Tibial nerve (tissue), 4 donors: Measurements from ENCODE around the gene ASB13. TPM values are rescaled to one million over a fixed set of nuclear protein-coding genes. Genes with fewer than 3 reads are reported as not detected.

Experiments used
- DNase-seq, 2 donors: peaks; one replicate each; pipeline ENCODE4 v3.0.0-alpha.2; 2019; ENCODE audit warnings: low spot score in 2 of 2
- H3K27ac ChIP-seq, 4 donors: fragments of 200-600 bp; sonication (generic) in 3 of 4; one replicate each; pipeline ENCODE4 v1.5.1; 2017 to 2019; ENCODE audit warnings: mild to moderate bottlenecking in 1 of 4
- H3K27me3 ChIP-seq, 2 donors: fragments of 200-600 bp; sonication (generic) in 1 of 2; one replicate each; pipeline versions ENCODE4 v1.5.1 to v1.6.0; 2017 to 2019
- H3K36me3 ChIP-seq, 3 donors: fragments of 200-600 bp; sonication (generic); one replicate each; pipeline ENCODE4 v1.5.1; 2018 to 2019
- H3K4me1 ChIP-seq, 4 donors: fragments of 200-600 bp; sonication (generic) in 3 of 4; one replicate each; pipeline ENCODE4 v1.5.1; 2017 to 2019
- H3K4me3 ChIP-seq, 4 donors: fragments of 200-600 bp; sonication (generic) in 3 of 4; one replicate each; pipeline ENCODE4 v1.5.1; 2017 to 2019; ENCODE audit warnings: mild to moderate bottlenecking in 1 of 4, moderate library complexity in 1 of 4
- H3K9me3 ChIP-seq, 4 donors: fragments of 200-600 bp; sonication (generic) in 3 of 4; one replicate each; pipeline ENCODE4 v1.5.1; 2017 to 2019
- EP300 ChIP-seq, 2 donors: sonication (generic); formaldehyde crosslinking; IDR thresholded peaks; one replicate each; pipeline ENCODE4 v1.6.1; 2017; ENCODE audit warnings: antibody characterized with exemption in 2 of 2, mild to moderate bottlenecking in 1 of 2
- POLR2A ChIP-seq, 2 donors: fragments of 450-650 bp; IDR thresholded peaks; one replicate each; pipeline ENCODE4 v1.6.1; 2017; ENCODE audit warnings: antibody characterized with exemption in 2 of 2, mild to moderate bottlenecking in 2 of 2, moderate library complexity in 2 of 2
- WGBS, 2 donors: methylation state at CpG; one replicate each; pipeline ENCODE4 v1.1.5; 2018; 5-methylcytosine and 5-hydroxymethylcytosine counted together
- total RNA-seq, 4 donors: library from RNA; depleted of rRNA; stranded (reverse); fragments of >200 nt; gene quantifications; one replicate each; pipeline ENCODE4 v1.1.0, GENCODE V29; 2016
- TF ChIP-seq, protein P1 (sequence below), 5 experiments: fragments of 200-600 bp in 3 of 5; fragments of 450-650 bp in 2 of 5; sonication (generic) in 3 of 5; IDR thresholded peaks; one replicate each; pipeline ENCODE4 v1.5.1; 2016 to 2019; ENCODE audit warnings: antibody characterized with exemption in 5 of 5, mild to moderate bottlenecking in 3 of 5, moderate library complexity in 2 of 5

The ASB13 gene
- total RNA-seq, 4 donors from 2014 or later, result 18.3 to 39.2 (median 32.3) TPM

DNA sequence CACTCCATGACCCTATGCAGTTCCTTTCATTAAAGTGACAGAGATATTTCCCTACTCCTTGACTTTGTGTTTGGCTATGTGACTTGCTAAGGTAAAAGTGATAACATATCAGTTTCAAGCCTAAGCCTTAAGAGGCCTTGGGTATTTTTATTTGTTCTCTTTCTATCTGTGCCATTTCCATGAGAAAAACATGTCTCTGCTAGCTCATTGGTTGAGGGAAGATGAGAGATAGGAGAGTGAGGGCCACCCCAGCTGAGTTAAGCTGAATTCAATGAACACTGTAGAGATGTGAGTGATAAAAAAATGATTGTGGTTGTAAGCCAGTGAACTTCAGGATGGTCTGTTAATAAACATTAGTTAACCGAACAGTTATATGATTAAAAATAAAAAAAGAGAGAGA lies 31.7 kb upstream of the ASB13 start:
- 95 to 97% methylated on average over 1 of the region's 1 CpG for WGBS, 2 donors
- H3K36me3 ChIP-seq, result no peaks in the 10 kb centered on the region
- no peaks in the 10 kb centered on the region for H3K27me3 ChIP-seq

DNA sequence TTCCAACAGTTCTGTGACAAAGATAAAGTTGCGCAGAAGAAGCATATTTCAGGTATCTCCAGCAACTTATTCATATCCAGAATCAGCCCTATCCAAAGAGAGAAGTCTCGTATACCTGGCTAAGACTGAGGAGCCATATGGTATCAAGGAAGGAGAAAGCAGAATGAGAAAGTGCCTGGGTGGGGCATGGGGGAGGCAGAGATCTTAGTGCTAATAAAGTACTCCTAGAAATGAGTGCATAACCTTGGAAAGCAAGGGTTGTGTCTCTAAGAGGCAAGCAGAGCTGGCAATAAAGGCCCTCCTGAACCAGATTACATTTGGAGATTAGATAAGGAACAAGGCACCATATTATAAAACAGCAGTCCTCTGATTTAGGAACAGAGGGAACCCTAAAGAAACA lies 30.9 kb upstream of the ASB13 start:
- Histone ChIP-seq H3K9me3 (no peaks in the 10 kb centered on the region), H3K27me3 (no peaks in the 10 kb centered on the region), H3K27ac (no peak overlapping the region), H3K4me1 (peaks cover 0 to 36% (median 11%) of the 10 kb centered on the region in 4 donors), H3K36me3 (no peaks in the 10 kb centered on the region), H3K4me3 (no peak overlapping the region)
- DNase-seq, result no peak
- 95 to 98% methylated on average over 2 of the region's 2 CpGs for WGBS, 2 donors
- TF ChIP-seq EP300 (IDR thresholded peaks at IDR 0.05), result no peak
- TF ChIP-seq, protein P1, sequence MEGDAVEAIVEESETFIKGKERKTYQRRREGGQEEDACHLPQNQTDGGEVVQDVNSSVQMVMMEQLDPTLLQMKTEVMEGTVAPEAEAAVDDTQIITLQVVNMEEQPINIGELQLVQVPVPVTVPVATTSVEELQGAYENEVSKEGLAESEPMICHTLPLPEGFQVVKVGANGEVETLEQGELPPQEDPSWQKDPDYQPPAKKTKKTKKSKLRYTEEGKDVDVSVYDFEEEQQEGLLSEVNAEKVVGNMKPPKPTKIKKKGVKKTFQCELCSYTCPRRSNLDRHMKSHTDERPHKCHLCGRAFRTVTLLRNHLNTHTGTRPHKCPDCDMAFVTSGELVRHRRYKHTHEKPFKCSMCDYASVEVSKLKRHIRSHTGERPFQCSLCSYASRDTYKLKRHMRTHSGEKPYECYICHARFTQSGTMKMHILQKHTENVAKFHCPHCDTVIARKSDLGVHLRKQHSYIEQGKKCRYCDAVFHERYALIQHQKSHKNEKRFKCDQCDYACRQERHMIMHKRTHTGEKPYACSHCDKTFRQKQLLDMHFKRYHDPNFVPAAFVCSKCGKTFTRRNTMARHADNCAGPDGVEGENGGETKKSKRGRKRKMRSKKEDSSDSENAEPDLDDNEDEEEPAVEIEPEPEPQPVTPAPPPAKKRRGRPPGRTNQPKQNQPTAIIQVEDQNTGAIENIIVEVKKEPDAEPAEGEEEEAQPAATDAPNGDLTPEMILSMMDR (IDR thresholded peaks at IDR 0.05), result no peak
- no peak for TF ChIP-seq POLR2A (IDR thresholded peaks at IDR 0.05)

More for the DNA sequence above, 31.7 kb upstream of the ASB13 start:
- Histone ChIP-seq H3K4me1 (peaks cover 0 to 31% (median 11%) of the 10 kb centered on the region in 4 donors), H3K4me3 (no peak overlapping the region), H3K27ac (no peak overlapping the region), H3K9me3 (no peaks in the 10 kb centered on the region)
- TF ChIP-seq, protein P1 (IDR thresholded peaks at IDR 0.05), result no peak
- TF ChIP-seq POLR2A (IDR thresholded peaks at IDR 0.05), result no peak
- no peak for TF ChIP-seq EP300 (IDR thresholded peaks at IDR 0.05)
- no peak for DNase-seq

DNA sequence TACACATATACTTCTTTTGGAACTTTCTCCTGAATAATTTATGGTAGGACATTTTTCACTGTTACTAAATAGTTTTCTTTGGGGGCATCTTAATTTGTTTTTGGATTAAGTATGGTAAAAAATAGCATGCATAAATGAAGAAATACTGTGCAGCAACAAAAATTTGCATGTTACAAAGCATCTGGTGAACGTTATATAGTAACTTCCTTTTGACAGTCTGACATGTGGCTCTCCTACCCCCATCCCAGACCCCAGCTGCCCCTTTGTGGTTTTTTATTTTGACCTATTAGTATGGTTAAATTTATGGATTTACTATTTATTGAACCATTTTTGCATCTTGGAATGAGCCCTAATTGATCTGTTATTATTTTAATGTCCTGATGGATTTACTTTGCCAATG lies 28.2 kb upstream of the ASB13 start:
- Histone ChIP-seq H3K27me3 (no peaks in the 10 kb centered on the region), H3K4me3 (no peak overlapping the region), H3K27ac (no peak overlapping the region), H3K4me1 (peaks cover 0 to 49% (median 12%) of the 10 kb centered on the region in 4 donors), H3K36me3 (no peaks in the 10 kb centered on the region), H3K9me3 (no peaks in the 10 kb centered on the region)
- no peak for DNase-seq
- no peak for TF ChIP-seq POLR2A (IDR thresholded peaks at IDR 0.05)
- TF ChIP-seq, protein P1 (IDR thresholded peaks at IDR 0.05), result no peak
- TF ChIP-seq EP300 (IDR thresholded peaks at IDR 0.05), result no peak
- WGBS, 2 donors, result 70 to 75% methylated on average over 1 of the region's 1 CpG

DNA sequence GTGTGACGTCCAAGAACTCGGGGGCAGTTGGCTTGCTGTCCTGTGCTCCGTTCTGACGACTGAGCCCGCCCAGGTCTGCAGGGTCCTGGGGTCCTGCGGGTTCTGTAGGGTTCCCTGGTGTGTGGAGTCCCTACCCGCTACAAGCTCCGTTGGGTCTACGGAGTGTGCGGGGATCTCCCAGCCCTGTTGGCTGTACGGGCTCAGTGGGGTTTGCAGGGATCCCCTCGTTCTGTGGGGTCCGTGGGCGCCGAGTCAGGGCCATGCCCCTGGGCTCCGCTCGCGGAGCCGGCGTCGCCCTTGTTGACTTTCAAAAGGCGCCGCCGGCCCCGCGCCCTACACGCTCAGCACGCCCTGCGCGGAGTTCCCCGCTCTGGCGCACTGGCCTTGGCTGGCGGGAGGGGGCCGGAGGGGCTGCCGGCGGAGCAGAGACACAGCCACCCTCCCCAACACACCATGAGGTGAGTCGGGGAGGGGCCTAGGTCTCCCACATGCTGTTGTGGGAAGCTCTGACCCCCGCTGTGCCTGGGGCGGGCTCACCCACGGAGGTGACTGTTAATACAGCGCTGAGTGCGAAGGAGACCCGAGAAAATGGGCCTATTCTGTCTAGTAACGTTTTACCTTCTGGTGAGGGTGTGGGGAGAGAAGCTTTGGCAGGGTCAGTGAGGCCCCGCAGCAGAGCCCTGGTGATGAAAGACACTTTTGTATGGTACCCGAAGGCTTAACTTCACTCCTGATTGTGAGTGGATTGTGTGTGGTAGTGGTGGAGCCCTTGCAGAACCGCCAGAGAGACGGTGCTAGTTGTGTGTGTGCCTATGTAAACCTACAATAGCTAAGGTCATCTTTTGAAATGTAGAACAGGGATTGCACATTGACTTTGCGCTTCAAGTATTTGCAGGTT lies 26.3 kb upstream of the ASB13 start:
- no peak for DNase-seq
- Histone ChIP-seq H3K27ac (peak overlapping the region in 3 of 4 donors; percentile 28 to 63 (median 34)), H3K36me3 (no peaks in the 10 kb centered on the region), H3K27me3 (no peaks in the 10 kb centered on the region), H3K4me1 (peaks cover 0 to 56% (median 12%) of the 10 kb centered on the region in 4 donors), H3K4me3 (peak overlapping the region; percentile 17 to 58 (median 53)), H3K9me3 (no peaks in the 10 kb centered on the region)
- TF ChIP-seq EP300 (IDR thresholded peaks at IDR 0.05) (no peak), POLR2A (IDR thresholded peaks at IDR 0.05) (no peak)
- TF ChIP-seq, protein P1 (IDR thresholded peaks at IDR 0.05), result no peak
- WGBS, 2 donors, result 11 to 22% methylated on average over 27 to 48 of the region's 49 CpGs

DNA sequence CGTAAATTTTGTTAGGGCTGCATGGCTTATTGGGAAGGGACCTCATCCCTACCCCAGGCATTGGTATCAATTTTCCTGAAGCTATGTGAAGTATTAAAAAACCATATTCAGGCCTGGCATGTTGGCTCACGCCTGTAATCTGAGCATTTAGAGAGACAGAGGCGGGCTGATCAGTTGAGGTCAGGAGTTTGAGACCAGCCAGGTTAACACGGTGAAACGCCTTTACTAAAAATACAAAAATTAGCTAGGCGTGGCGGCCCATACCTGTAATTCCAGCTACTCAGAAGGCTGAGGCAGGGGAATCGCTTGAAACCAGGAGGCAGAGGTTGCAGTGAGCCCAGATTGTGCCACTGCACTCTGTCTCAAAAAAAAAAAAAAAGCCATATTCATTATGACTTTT lies 25.4 kb upstream of the ASB13 start:
- Histone ChIP-seq H3K4me3 (no peak overlapping the region), H3K9me3 (no peaks in the 10 kb centered on the region), H3K27me3 (no peaks in the 10 kb centered on the region), H3K4me1 (peaks cover 0 to 64% (median 12%) of the 10 kb centered on the region in 4 donors), H3K27ac (no peak overlapping the region), H3K36me3 (no peaks in the 10 kb centered on the region)
- TF ChIP-seq EP300 (IDR thresholded peaks at IDR 0.05) (no peak), POLR2A (IDR thresholded peaks at IDR 0.05) (no peak)
- TF ChIP-seq, protein P1 (IDR thresholded peaks at IDR 0.05), result no peak
- 90 to 92% methylated on average over 8 of the region's 8 CpGs for WGBS, 2 donors
- DNase-seq, result no peak
